ENCODE measurements around the gene DNAL4.

DNA sequence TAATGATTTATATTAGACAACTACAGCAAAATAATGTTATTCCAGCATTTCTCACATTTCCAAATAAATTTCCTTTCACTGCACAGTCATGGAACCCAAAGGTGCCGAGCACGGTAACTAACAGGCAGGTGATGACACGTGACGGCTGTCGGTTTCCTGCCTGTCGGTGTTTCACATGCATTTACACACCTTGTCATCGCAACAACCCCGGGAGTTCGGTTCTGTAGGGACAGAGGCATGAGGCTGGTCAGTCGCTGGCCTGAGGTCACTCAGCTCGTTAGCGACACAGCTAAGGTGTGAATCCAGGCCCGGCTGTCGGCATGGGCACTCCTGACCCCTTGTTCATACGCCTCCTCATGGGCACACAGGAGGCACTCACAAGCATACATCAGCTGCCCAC is 9.9 kb downstream of the DNAL4 start:
- TF ChIP-seq, protein P1, sequence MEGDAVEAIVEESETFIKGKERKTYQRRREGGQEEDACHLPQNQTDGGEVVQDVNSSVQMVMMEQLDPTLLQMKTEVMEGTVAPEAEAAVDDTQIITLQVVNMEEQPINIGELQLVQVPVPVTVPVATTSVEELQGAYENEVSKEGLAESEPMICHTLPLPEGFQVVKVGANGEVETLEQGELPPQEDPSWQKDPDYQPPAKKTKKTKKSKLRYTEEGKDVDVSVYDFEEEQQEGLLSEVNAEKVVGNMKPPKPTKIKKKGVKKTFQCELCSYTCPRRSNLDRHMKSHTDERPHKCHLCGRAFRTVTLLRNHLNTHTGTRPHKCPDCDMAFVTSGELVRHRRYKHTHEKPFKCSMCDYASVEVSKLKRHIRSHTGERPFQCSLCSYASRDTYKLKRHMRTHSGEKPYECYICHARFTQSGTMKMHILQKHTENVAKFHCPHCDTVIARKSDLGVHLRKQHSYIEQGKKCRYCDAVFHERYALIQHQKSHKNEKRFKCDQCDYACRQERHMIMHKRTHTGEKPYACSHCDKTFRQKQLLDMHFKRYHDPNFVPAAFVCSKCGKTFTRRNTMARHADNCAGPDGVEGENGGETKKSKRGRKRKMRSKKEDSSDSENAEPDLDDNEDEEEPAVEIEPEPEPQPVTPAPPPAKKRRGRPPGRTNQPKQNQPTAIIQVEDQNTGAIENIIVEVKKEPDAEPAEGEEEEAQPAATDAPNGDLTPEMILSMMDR (IDR thresholded peaks at IDR 0.05), result no peak
- no peak for TF ChIP-seq POLR2A (IDR thresholded peaks at IDR 0.05)
